Heart left ventricle (tissue), 16 donors: ENCODE measurements around the gene P4HB. TPM values are rescaled to one million over a fixed set of nuclear protein-coding genes. Genes with fewer than 3 reads are reported as not detected.

Source experiments
- ATAC-seq, 4 donors: fragments of 200-7000 bp; cut with Tn5 transposase; one replicate each; pipeline ENCODE4 v1.9.1; 2020 to 2022; ENCODE audit warnings: moderate library complexity in 4 of 4, mild to moderate bottlenecking in 3 of 4, moderate number of reproducible peaks in 1 of 4
- DNase-seq, 5 donors: peaks; one replicate each; pipeline ENCODE4 v3.0.0-alpha.2; 2020
- H3K27ac ChIP-seq, 12 donors: fragments of 200-600 bp; sonication (generic) in 4 of 12; one replicate each; pipeline versions ENCODE4 v1.5.0 to v1.8.0; 2016 to 2022; ENCODE audit warnings: mild to moderate bottlenecking in 2 of 12
- H3K27me3 ChIP-seq, 9 donors: fragments of 200-600 bp; sonication (generic) in 2 of 9; one replicate each; pipeline versions ENCODE4 v1.5.1 to v1.8.0; 2016 to 2022; ENCODE audit warnings: mild to moderate bottlenecking in 3 of 9
- H3K36me3 ChIP-seq, 9 donors: fragments of 200-600 bp; sonication (generic) in 2 of 9; one replicate each; pipeline versions ENCODE4 v1.5.0 to v1.8.0; 2018 to 2022; ENCODE audit warnings: mild to moderate bottlenecking in 2 of 9
- H3K4me1 ChIP-seq, 12 donors: fragments of 200-600 bp; sonication (generic) in 4 of 12; one replicate each; pipeline versions ENCODE4 v1.5.0 to v1.8.0; 2016 to 2022; ENCODE audit warnings: mild to moderate bottlenecking in 3 of 12
- H3K4me3 ChIP-seq, 12 donors: fragments of 200-600 bp; sonication (generic) in 4 of 12; one replicate each; pipeline versions ENCODE4 v1.5.0 to v1.8.0; 2017 to 2022; ENCODE audit warnings: mild to moderate bottlenecking in 9 of 12, moderate library complexity in 4 of 12
- H3K9me3 ChIP-seq, 12 donors: fragments of 200-600 bp; sonication (generic) in 4 of 12; one replicate each; pipeline versions ENCODE4 v1.5.0 to v1.8.0; 2016 to 2022; ENCODE audit warnings: mild to moderate bottlenecking in 1 of 12
- POLR2A ChIP-seq, 2 donors: fragments of 450-650 bp; IDR thresholded peaks; one replicate each; pipeline ENCODE4 v1.6.1; 2017; ENCODE audit warnings: antibody characterized with exemption in 2 of 2, mild to moderate bottlenecking in 2 of 2, moderate library complexity in 2 of 2
- WGBS, 4 donors: extraction: QIAGEN DNeasy Blood & Tissue Kit in 2 of 4; methylation state at CpG; one replicate each; pipeline versions ENCODE4 v1.1.5 to v1.1.7; 2013 to 2018; 5-methylcytosine and 5-hydroxymethylcytosine counted together
- intact Hi-C, 10 donors: fragments of 100-400 bp; cut with DNase I; formaldehyde crosslinking; loops; one replicate each; pipeline versions ENCODE4 v1.11.1 to v1.14.2; 2022
- polyA plus RNA-seq, 2 donors: library from polyadenylated mRNA; stranded (reverse); fragments of 200-250 nt; gene quantifications; one replicate each; pipeline ENCODE4 v1.2.3, GENCODE V29; 2013
- total RNA-seq, 9 donors: library from RNA; depleted of rRNA in 2 of 9; stranded (reverse); fragments of >200 nt in 2 of 9; fragmentation: NEBNext Ultra II Directional in 3 of 9; extraction: Animal tissue kit (Norgen Biotek cat#: 25700) in 3 of 9; gene quantifications; one replicate each; pipeline versions ENCODE4 v1.1.0 to v1.2.4, GENCODE V29; 2016 to 2023
- TF ChIP-seq, protein P1 (sequence below), 12 donors: fragments of 200-600 bp; sonication (generic) in 4 of 12; IDR thresholded peaks; one replicate each; pipeline versions ENCODE4 v1.5.0 to v1.8.0; 2018 to 2022; ENCODE audit warnings: antibody characterized with exemption in 12 of 12, mild to moderate bottlenecking in 5 of 12
- donor health status: ischemic (EF 13 %, LVEDD 7.1; RV severe dilation, severe dysfunction).
- donor health status: healthy with polysubstance abuse.
- donor health status: DM: no; HTN: yes; CAD: no.
- donor health status: DM: no; HTN: no; CAD: no.
- donor health status: ischemic (EF 25% LVEDD 6.9; RV normal size, moderate dysfunction).
- donor health status: ischemic (EF 25% LVEDD 5.7; RV mildly dilated, moderate dysfunction).
- donor health status: healthy.
- donor health status: DM: yes; HTN: yes; CAD: no.
- donor health status: ischemic (EF 35%, LVEDD 5.7; RV mildly dilated, moderate dysfunction).
- donor health status: nonischemic (EF 11% LVEDD 7.7; RV severe dilation, severe dysfunction).
- donor health status: DM: yes; HTN: yes; CAD: no.
- donor health status: PGD.
- donor health status: ischemic (EF 29% LVEDD 5.4; RV normal size, mild dysfunction).
- donor health status: nonischemic (EF 23%, LVEDD 6.1; RV moderate dilation, normal function).

Gene P4HB
- total and polyA plus RNA-seq, 11 donors, result 246 to 763 (median 374) TPM

DNA sequence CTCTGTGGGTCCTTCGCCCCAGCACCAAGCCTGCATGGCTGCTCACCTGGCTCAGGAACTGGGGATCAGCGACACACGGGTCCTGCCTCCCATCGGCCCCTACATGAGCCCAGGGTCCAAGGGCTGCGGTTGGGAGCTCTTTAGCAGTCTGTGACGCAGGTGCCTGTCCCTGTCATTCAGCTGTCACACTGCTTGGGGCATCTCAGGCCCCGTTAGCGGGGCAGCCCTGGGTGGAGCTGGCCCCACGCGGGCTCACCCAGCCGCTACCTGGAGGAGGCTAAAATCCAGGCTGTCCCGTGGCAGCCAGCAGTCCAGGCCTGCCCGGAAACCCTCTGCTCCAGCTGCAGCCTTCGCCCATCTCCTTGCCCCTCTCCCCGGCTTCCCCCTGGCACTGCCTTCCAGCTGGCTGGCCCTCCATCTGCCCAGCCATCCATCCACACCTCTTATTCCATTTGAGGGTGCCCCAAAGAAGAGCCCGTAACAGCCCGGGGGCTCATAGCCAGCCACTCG, 53.1 kb downstream of the P4HB start:
- Histone ChIP-seq H3K9me3 (no peaks in the 10 kb centered on the region), H3K4me3 (no peak overlapping the region), H3K4me1 (peaks cover 0 to 21% (median 1%) of the 10 kb centered on the region in 12 donors), H3K27me3 (peaks cover 21 to 70% (median 57%) of the 10 kb centered on the region in 9 donors), H3K36me3 (no peaks in the 10 kb centered on the region), H3K27ac (no peak overlapping the region)
- DNase-seq (no peak), ATAC-seq (no peak)
- WGBS, 4 donors, result 52 to 65% (median 58%) methylated on average over 17 to 18 of the region's 18 CpGs
- intact Hi-C loops, result no loop called here
- TF ChIP-seq, protein P1, sequence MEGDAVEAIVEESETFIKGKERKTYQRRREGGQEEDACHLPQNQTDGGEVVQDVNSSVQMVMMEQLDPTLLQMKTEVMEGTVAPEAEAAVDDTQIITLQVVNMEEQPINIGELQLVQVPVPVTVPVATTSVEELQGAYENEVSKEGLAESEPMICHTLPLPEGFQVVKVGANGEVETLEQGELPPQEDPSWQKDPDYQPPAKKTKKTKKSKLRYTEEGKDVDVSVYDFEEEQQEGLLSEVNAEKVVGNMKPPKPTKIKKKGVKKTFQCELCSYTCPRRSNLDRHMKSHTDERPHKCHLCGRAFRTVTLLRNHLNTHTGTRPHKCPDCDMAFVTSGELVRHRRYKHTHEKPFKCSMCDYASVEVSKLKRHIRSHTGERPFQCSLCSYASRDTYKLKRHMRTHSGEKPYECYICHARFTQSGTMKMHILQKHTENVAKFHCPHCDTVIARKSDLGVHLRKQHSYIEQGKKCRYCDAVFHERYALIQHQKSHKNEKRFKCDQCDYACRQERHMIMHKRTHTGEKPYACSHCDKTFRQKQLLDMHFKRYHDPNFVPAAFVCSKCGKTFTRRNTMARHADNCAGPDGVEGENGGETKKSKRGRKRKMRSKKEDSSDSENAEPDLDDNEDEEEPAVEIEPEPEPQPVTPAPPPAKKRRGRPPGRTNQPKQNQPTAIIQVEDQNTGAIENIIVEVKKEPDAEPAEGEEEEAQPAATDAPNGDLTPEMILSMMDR (IDR thresholded peaks at IDR 0.05), result no peak
- TF ChIP-seq POLR2A (IDR thresholded peaks at IDR 0.05), result no peak

DNA sequence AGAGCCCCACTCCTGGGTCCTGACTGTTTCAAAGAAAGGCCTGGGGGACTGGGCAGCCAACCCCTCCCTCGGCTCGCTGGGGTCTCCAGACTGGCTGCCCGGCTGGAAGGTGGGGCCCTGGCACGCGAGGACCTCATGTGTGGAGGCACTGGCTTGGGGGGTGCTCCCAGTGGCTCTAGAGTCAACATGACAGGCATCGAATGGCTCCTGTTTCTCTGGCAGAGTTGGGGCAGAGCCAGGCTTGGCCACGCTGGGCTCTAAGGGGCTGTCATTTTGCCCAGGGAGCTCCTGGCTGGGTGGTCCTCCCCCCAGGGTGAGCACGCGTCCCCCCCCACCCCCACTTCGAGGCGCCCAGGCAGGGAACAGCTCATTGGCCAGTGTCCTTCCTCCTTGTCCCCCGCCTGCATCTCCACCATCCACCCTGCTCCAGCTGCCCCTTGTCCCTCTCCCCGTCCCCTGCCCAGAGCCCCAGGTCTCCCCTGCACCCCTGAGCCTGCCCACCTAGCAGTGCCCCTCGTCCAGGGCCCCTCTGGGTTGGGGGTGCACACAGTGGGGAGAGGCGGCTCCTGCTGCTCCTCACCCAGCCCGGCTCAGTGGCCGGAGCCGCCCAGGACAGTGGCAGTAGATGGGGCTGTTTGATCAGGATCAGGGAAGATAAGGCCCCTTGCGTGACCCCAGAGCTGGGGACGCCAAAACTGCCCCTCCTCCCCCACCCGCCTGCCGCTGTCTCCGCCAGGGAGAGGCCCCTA, 53.7 kb downstream of the P4HB start:
- TF ChIP-seq, protein P1 (IDR thresholded peaks at IDR 0.05), result no peak
- no peak for TF ChIP-seq POLR2A (IDR thresholded peaks at IDR 0.05)
- WGBS, 4 donors, result 28 to 39% (median 33%) methylated on average over 11 to 23 of the region's 23 CpGs
- H3K27ac ChIP-seq, result no peak overlapping the region
- ATAC-seq (no peak), DNase-seq (no peak)
- no peaks in the 10 kb centered on the region for H3K36me3 ChIP-seq
- H3K9me3 ChIP-seq, result no peaks in the 10 kb centered on the region
- intact Hi-C loops, result no loop called here
- no peak overlapping the region for H3K4me3 ChIP-seq
- peaks cover 0 to 21% (median 1%) of the 10 kb centered on the region in 12 donors for H3K4me1 ChIP-seq
- H3K27me3 ChIP-seq, result peaks cover 22 to 76% (median 61%) of the 10 kb centered on the region in 9 donors

- no peak for ATAC-seq
- H3K27me3 ChIP-seq, result peaks cover 22 to 75% (median 59%) of the 10 kb centered on the region in 9 donors
Observed at GRCh38 chr17:81805707-81806460, 54.5 kb downstream of the P4HB start.

More at GRCh38 chr17:81805707-81806460, 54.5 kb downstream of the P4HB start:
- Histone ChIP-seq H3K4me3 (no peak overlapping the region), H3K9me3 (no peaks in the 10 kb centered on the region), H3K36me3 (no peaks in the 10 kb centered on the region), H3K4me1 (peaks cover 0 to 21% (median 1%) of the 10 kb centered on the region in 12 donors), H3K27ac (no peak overlapping the region)
- 64 to 83% (median 69%) methylated on average over 15 to 18 of the region's 18 CpGs for WGBS, 4 donors
- no peak for DNase-seq
- TF ChIP-seq, protein P1 (IDR thresholded peaks at IDR 0.05), result no peak
- no peak for TF ChIP-seq POLR2A (IDR thresholded peaks at IDR 0.05)
- intact Hi-C loops, result no loop called here
